Neuron (in vitro differentiated cells): ENCODE measurements around the gene PILRB.

ENCODE experiments used
- H2AFZ ChIP-seq: one replicate; pipeline ENCODE4 v1.6.1; 2013; ENCODE audit warnings: low read depth, mild to moderate bottlenecking, inconsistent platforms, low read length, moderate library complexity
- H3K27me3 ChIP-seq: one replicate; pipeline ENCODE4 v1.6.1; 2013; ENCODE audit warnings: low read length; ENCODE audit not compliant: insufficient read depth
- H3K36me3 ChIP-seq: one replicate; pipeline ENCODE4 v1.6.1; 2013; ENCODE audit warnings: low read length; ENCODE audit not compliant: insufficient read depth
- H3K4me1 ChIP-seq: one replicate; pipeline ENCODE4 v1.6.1; 2013; ENCODE audit warnings: low read length; ENCODE audit not compliant: insufficient read depth
- H3K4me3 ChIP-seq: 2 replicates; pipeline ENCODE4 v1.5.1; 2013; ENCODE audit warnings: mild to moderate bottlenecking, low read length, moderate library complexity
- H3K9me3 ChIP-seq: one replicate; pipeline ENCODE4 v1.6.1; 2013; ENCODE audit warnings: low read length

The PILRB gene

DNA sequence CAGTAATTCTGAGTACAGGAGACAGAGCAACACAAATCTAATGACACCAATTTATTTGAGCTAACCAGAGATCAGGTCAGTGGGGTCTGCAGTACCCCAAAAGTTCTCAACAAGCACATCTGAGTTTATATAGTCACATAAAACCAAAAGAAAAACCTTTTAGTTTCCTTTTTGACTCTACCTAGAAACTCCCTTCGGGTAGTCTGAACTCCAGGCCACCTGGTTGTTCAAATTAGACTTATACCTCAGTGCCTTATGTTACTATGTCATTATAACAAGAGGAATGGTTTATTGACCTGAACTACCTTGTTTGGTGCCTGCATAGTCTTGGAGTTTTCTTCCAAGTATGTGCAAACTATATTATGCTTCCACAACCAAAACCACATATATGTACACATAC lies 56.0 kb downstream of the PILRB start:
- Histone ChIP-seq H3K4me3 (no peak overlapping the region), H3K27me3 (no peaks in the 10 kb centered on the region), H3K36me3 (no peaks in the 10 kb centered on the region), H2AFZ (no peak overlapping the region), H3K4me1 (peaks cover 5% of the 10 kb centered on the region), H3K9me3 (no peaks in the 10 kb centered on the region)

GRCh38 chr7:100415448-100415847 lies 57.5 kb downstream of the PILRB start:
- Histone ChIP-seq H2AFZ (no peak overlapping the region), H3K9me3 (no peaks in the 10 kb centered on the region), H3K27me3 (no peaks in the 10 kb centered on the region), H3K4me3 (no peak overlapping the region), H3K4me1 (peaks cover 5% of the 10 kb centered on the region), H3K36me3 (no peaks in the 10 kb centered on the region)
